Neural cell (in vitro differentiated cells): ENCODE data around the gene PLEKHH2. TPM values are rescaled to one million over a fixed set of nuclear protein-coding genes. Genes with fewer than 3 reads are reported as not detected.

Source experiments
- H2AFZ ChIP-seq: fragments of 200-600, 300-800 bp; sonication (generic), shearing (Covaris generic); 2 replicates; pipeline ENCODE4 v1.6.0; 2014; ENCODE audit warnings: low read depth, mild to moderate bottlenecking, antibody characterized with exemption, low read length, moderate library complexity
- H3F3A ChIP-seq: fragments of 200-600 bp; shearing (Covaris generic); 2 replicates; pipeline ENCODE4 v1.6.1; 2016; ENCODE audit warnings: mild to moderate bottlenecking, moderate library complexity, mixed read lengths, antibody characterized with exemption, low read length; ENCODE audit not compliant: insufficient read depth, poor library complexity, severe bottlenecking
- H3K27ac ChIP-seq: fragments of 200-600, 300-800 bp; sonication (generic), shearing (Covaris generic); 2 replicates; pipeline ENCODE4 v1.5.1; 2014; ENCODE audit warnings: mild to moderate bottlenecking, low read length, moderate library complexity
- H3K27me3 ChIP-seq: fragments of 300-800, 200-600 bp; sonication (generic), shearing (Covaris generic); 2 replicates; pipeline ENCODE4 v1.6.0; 2014; ENCODE audit warnings: mild to moderate bottlenecking, low read depth, low read length, moderate library complexity; ENCODE audit not compliant: insufficient read depth
- H3K36me3 ChIP-seq: fragments of 300-800, 200-600 bp; sonication (generic), shearing (Covaris generic); 2 replicates; pipeline ENCODE4 v1.5.1; 2014; ENCODE audit warnings: mild to moderate bottlenecking, antibody characterized with exemption, low read length, moderate library complexity; ENCODE audit not compliant: insufficient read depth
- H3K4me2 ChIP-seq: fragments of 300-800, 200-600 bp; sonication (generic), shearing (Covaris generic); 2 replicates; pipeline ENCODE4 v1.6.0; 2014; ENCODE audit warnings: mild to moderate bottlenecking, low read length
- H3K4me3 ChIP-seq: fragments of 300-800, 200-600 bp; sonication (generic), shearing (Covaris generic); 2 replicates; pipeline ENCODE4 v1.5.1; 2014; ENCODE audit warnings: mild to moderate bottlenecking, low read length, moderate library complexity
- H3K79me2 ChIP-seq: fragments of 200-600 bp; shearing (Covaris generic); replicated peaks from 2 replicates; pipeline ENCODE4 v1.6.0; 2014; ENCODE audit warnings: mild to moderate bottlenecking, low read length, moderate library complexity; ENCODE audit not compliant: insufficient read depth
- H3K9ac ChIP-seq: fragments of 300-800, 200-600 bp; sonication (generic), shearing (Covaris generic); 2 replicates; pipeline ENCODE4 v1.6.1; 2016; ENCODE audit warnings: mild to moderate bottlenecking, low read length, mixed read lengths
- H3K9me2 ChIP-seq: fragments of 200-600 bp; shearing (Covaris generic); 2 replicates; pipeline ENCODE4 v1.6.1; 2016; ENCODE audit warnings: mild to moderate bottlenecking, low read length, mixed read lengths; ENCODE audit not compliant: insufficient read depth
- H3K9me3 ChIP-seq: fragments of 200-600, 300-800 bp; sonication (generic), shearing (Covaris generic); 2 replicates; pipeline ENCODE4 v1.6.1; 2016; ENCODE audit warnings: mild to moderate bottlenecking, mixed run types, low read length, moderate library complexity, mixed read lengths
- H4K20me1 ChIP-seq: fragments of 200-600 bp; shearing (Covaris generic); 2 replicates; pipeline ENCODE4 v1.6.1; 2016; ENCODE audit warnings: mild to moderate bottlenecking, mixed run types; ENCODE audit not compliant: insufficient read depth
- EP300 ChIP-seq: fragments of 450-650 bp; conservative IDR thresholded peaks from 2 replicates; pipeline ENCODE4 v1.6.1; 2014; ENCODE audit warnings: antibody characterized with exemption, mild to moderate bottlenecking, moderate library complexity; ENCODE audit not compliant: poor library complexity, severe bottlenecking
- EZH2 ChIP-seq: fragments of 200-600, 300-800 bp; shearing (Covaris generic), sonication (generic); IDR thresholded peaks from 2 replicates; pipeline ENCODE4 v1.6.1; 2014; ENCODE audit warnings: antibody characterized with exemption, low read length, borderline replicate concordance, mild to moderate bottlenecking; ENCODE audit not compliant: insufficient read depth, poor library complexity, severe bottlenecking
- MXI1 ChIP-seq: fragments of 450-650 bp; conservative IDR thresholded peaks from 2 replicates; pipeline ENCODE4 v1.6.1; 2014; ENCODE audit warnings: antibody characterized with exemption, mild to moderate bottlenecking; ENCODE audit not compliant: poor library complexity, severe bottlenecking
- POLR2AphosphoS5 ChIP-seq: IDR thresholded peaks from 2 replicates; pipeline ENCODE4 v1.6.1; 2012
- RAD21 ChIP-seq: fragments of 450-650 bp; conservative IDR thresholded peaks from 2 replicates; pipeline ENCODE4 v1.6.1; 2014; ENCODE audit warnings: antibody characterized with exemption, mild to moderate bottlenecking, moderate library complexity
- REST ChIP-seq: IDR thresholded peaks from 2 replicates; pipeline ENCODE4 v1.6.1; 2012; ENCODE audit warnings: borderline replicate concordance
- SMC3 ChIP-seq: fragments of 450-650 bp; conservative IDR thresholded peaks from 2 replicates; pipeline ENCODE4 v1.6.1; 2014; ENCODE audit warnings: antibody characterized with exemption, mild to moderate bottlenecking, moderate library complexity; ENCODE audit not compliant: poor library complexity
- TAF1 ChIP-seq: IDR thresholded peaks from 2 replicates; pipeline ENCODE4 v1.6.1; 2012; ENCODE audit warnings: low read depth
- polyA plus RNA-seq: library from polyadenylated mRNA; depleted of rRNA; stranded (reverse); fragments of >200 nt; gene quantifications from 2 replicates; pipeline ENCODE4 v1.2.3, GENCODE V29; 2014
- TF ChIP-seq, protein P1 (sequence below): fragments of 450-650 bp; IDR thresholded peaks from 2 replicates; pipeline ENCODE4 v1.5.1; 2014; ENCODE audit warnings: antibody characterized with exemption, mild to moderate bottlenecking, moderate library complexity; ENCODE audit not compliant: poor library complexity, severe bottlenecking

Gene PLEKHH2
- polyA plus RNA-seq, 1 donor from 2014 or later = 0.50 TPM

GRCh38 chr2:43754180-43754579, 117.1 kb downstream of the PLEKHH2 start:
- H3K27me3 ChIP-seq = no peaks in the 10 kb centered on the region
- H3K79me2 ChIP-seq = no peaks in the 10 kb centered on the region
- H3K9me3 ChIP-seq = no peaks in the 10 kb centered on the region
- TF ChIP-seq POLR2AphosphoS5 = no peak
- TF ChIP-seq MXI1 = no peak
- TF ChIP-seq, protein P1, sequence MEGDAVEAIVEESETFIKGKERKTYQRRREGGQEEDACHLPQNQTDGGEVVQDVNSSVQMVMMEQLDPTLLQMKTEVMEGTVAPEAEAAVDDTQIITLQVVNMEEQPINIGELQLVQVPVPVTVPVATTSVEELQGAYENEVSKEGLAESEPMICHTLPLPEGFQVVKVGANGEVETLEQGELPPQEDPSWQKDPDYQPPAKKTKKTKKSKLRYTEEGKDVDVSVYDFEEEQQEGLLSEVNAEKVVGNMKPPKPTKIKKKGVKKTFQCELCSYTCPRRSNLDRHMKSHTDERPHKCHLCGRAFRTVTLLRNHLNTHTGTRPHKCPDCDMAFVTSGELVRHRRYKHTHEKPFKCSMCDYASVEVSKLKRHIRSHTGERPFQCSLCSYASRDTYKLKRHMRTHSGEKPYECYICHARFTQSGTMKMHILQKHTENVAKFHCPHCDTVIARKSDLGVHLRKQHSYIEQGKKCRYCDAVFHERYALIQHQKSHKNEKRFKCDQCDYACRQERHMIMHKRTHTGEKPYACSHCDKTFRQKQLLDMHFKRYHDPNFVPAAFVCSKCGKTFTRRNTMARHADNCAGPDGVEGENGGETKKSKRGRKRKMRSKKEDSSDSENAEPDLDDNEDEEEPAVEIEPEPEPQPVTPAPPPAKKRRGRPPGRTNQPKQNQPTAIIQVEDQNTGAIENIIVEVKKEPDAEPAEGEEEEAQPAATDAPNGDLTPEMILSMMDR = no peak
- TF ChIP-seq SMC3 = no peak
- TF ChIP-seq REST = no peak
- no peak for TF ChIP-seq EP300
- no peak for TF ChIP-seq RAD21
- no peak for TF ChIP-seq TAF1
- no peak for TF ChIP-seq EZH2
- H3K4me2 ChIP-seq = no peak overlapping the region
- H3K4me3 ChIP-seq = no peak overlapping the region
- H4K20me1 ChIP-seq = no peaks in the 10 kb centered on the region
- H3K9ac ChIP-seq = no peak overlapping the region
- no peak overlapping the region for H3K27ac ChIP-seq
- H3K36me3 ChIP-seq = no peaks in the 10 kb centered on the region
- no peaks in the 10 kb centered on the region for H3F3A ChIP-seq
- H2AFZ ChIP-seq = no peak overlapping the region
- H3K9me2 ChIP-seq = no peaks in the 10 kb centered on the region

DNA sequence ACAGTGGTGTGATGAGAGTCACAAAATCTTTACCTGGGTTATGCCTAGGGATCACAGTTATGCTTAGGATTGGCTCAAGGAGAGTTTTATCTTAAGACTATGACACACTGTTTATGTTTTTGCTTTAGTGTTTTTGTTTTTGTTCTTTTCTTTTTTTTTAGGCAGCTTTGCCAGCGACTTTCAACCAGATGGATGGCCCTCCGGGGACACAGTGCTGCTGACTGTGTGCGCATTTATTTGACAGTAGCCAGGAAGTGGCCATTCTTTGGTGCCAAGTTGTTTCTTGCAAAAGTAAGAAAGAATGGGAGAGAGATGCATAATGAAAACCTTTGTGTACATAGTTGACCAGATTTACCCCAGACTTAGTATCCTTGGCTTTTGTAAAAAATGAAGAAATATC, 121.7 kb downstream of the PLEKHH2 start:
- no peaks in the 10 kb centered on the region for H4K20me1 ChIP-seq
- H3K27ac ChIP-seq = no peak overlapping the region
- H3K9ac ChIP-seq = no peak overlapping the region
- H3K36me3 ChIP-seq = no peaks in the 10 kb centered on the region
- H3K9me2 ChIP-seq = no peaks in the 10 kb centered on the region
- H3K27me3 ChIP-seq = no peaks in the 10 kb centered on the region
- no peaks in the 10 kb centered on the region for H3K9me3 ChIP-seq
- H3K4me3 ChIP-seq = no peak overlapping the region
- no peak overlapping the region for H2AFZ ChIP-seq
- TF ChIP-seq MXI1 (no peak), TAF1 (no peak), REST (no peak), RAD21 (no peak), EP300 (no peak), SMC3 (no peak), EZH2 (no peak), POLR2AphosphoS5 (no peak)
- TF ChIP-seq, protein P1 = no peak
- no peaks in the 10 kb centered on the region for H3F3A ChIP-seq
- no peak overlapping the region for H3K4me2 ChIP-seq
- H3K79me2 ChIP-seq = no peaks in the 10 kb centered on the region
